ENCODE results near the gene RABGAP1L. TPM values are rescaled to one million over a fixed set of nuclear protein-coding genes. Genes with fewer than 3 reads are reported as not detected.
"Not testable (repeated sequence)": the region's sequence is repeated elsewhere in the genome, so short reads cannot be mapped to it uniquely, and the experiment has no call there.

Gene RABGAP1L
- total RNA-seq, result 116 TPM

- no peak for FAIRE-seq
- DNase-seq (ENCODE audit: low spot score in 2 of 2), result peak; percentile 91 to 92
Measured at GRCh38 chr1:174159252-174160108, at the start of gene RABGAP1L. Gene RABGAP1L (plus strand): TSS chr1:174159520.

- DNase-seq (ENCODE audit: low spot score in 2 of 2) (no peak), FAIRE-seq (no peak)
Measured at GRCh38 chr1:174110053-174110452, 49.3 kb upstream of the RABGAP1L start.

- DNase-seq (ENCODE audit: low spot score in 2 of 2) (no peak), FAIRE-seq (no peak)
Measured at GRCh38 chr1:174112489-174113162, 46.7 kb upstream of the RABGAP1L start.

GRCh38 chr1:174114106-174114505, 45.2 kb upstream of the RABGAP1L start:
- FAIRE-seq, result no peak

GRCh38 chr1:174114788-174115448, 44.4 kb upstream of the RABGAP1L start:
- FAIRE-seq (no peak), DNase-seq (ENCODE audit: low spot score in 2 of 2) (peak in 1 of 2 donors; percentile 4)

More at GRCh38 chr1:174114106-174114505, 45.2 kb upstream of the RABGAP1L start:
- DNase-seq (ENCODE audit: low spot score in 2 of 2), result no peak

GRCh38 chr1:174116042-174116441, 43.3 kb upstream of the RABGAP1L start:
- FAIRE-seq (no peak), DNase-seq (ENCODE audit: low spot score in 2 of 2) (no peak)

- DNase-seq (ENCODE audit: low spot score in 2 of 2), result no peak
- no peak for FAIRE-seq
Measured at GRCh38 chr1:174118751-174119150, 40.6 kb upstream of the RABGAP1L start.

GRCh38 chr1:174122318-174122717, 37.0 kb upstream of the RABGAP1L start:
- not testable (repeated sequence) for FAIRE-seq; DNase-seq (ENCODE audit: low spot score in 2 of 2)

GRCh38 chr1:174123843-174124242, 35.5 kb upstream of the RABGAP1L start:
- no peak for FAIRE-seq
- DNase-seq (ENCODE audit: low spot score in 2 of 2), result no peak

- FAIRE-seq; DNase-seq (ENCODE audit: low spot score in 2 of 2): not testable (repeated sequence)
Measured at GRCh38 chr1:174127176-174127575, 32.1 kb upstream of the RABGAP1L start.

GRCh38 chr1:174131032-174131638, 28.2 kb upstream of the RABGAP1L start:
- no peak for FAIRE-seq
- no peak for DNase-seq (ENCODE audit: low spot score in 2 of 2)

GRCh38 chr1:174134003-174134659, 25.2 kb upstream of the RABGAP1L start:
- FAIRE-seq (peak; percentile 95), DNase-seq (ENCODE audit: low spot score in 2 of 2) (no peak)

- DNase-seq (ENCODE audit: low spot score in 2 of 2), result no peak
- no peak for FAIRE-seq
Measured at GRCh38 chr1:174135211-174135610, 24.1 kb upstream of the RABGAP1L start.

GRCh38 chr1:174136714-174137113, 22.6 kb upstream of the RABGAP1L start:
- DNase-seq (ENCODE audit: low spot score in 2 of 2), result no peak
- no peak for FAIRE-seq

GRCh38 chr1:174142836-174143235, 16.5 kb upstream of the RABGAP1L start:
- FAIRE-seq, result no peak

GRCh38 chr1:174143727-174144396, 15.5 kb upstream of the RABGAP1L start:
- not testable (repeated sequence) for DNase-seq (ENCODE audit: low spot score in 2 of 2); FAIRE-seq

More at GRCh38 chr1:174142836-174143235, 16.5 kb upstream of the RABGAP1L start:
- no peak for DNase-seq (ENCODE audit: low spot score in 2 of 2)

- FAIRE-seq; DNase-seq (ENCODE audit: low spot score in 2 of 2): not testable (repeated sequence)
Measured at GRCh38 chr1:174144397-174144783, 14.9 kb upstream of the RABGAP1L start.

GRCh38 chr1:174149216-174149615, 10.1 kb upstream of the RABGAP1L start:
- no peak for FAIRE-seq

GRCh38 chr1:174150499-174150898, 8.8 kb upstream of the RABGAP1L start:
- FAIRE-seq (no peak), DNase-seq (ENCODE audit: low spot score in 2 of 2) (no peak)

More at GRCh38 chr1:174149216-174149615, 10.1 kb upstream of the RABGAP1L start:
- DNase-seq (ENCODE audit: low spot score in 2 of 2), result no peak
